Parathyroid adenoma (tissue), 2 donors: ENCODE results near the gene ARF3.

ENCODE experiments used
- H2AFZ ChIP-seq: fragments of 300-600 bp; sonication (generic); one replicate; pipeline ENCODE4 v1.7.0; 2017; ENCODE audit warnings: antibody characterized with exemption, mild to moderate bottlenecking
- H3K27ac ChIP-seq: fragments of 300-600 bp; sonication (generic); one replicate; pipeline ENCODE4 v1.7.0; 2017
- H3K27me3 ChIP-seq: fragments of 300-600 bp; sonication (generic); one replicate; pipeline ENCODE4 v1.7.0; 2017; ENCODE audit warnings: low read length; ENCODE audit not compliant: control insufficient read depth, insufficient read depth
- H3K36me3 ChIP-seq: fragments of 300-600 bp; sonication (generic); one replicate; pipeline ENCODE4 v1.7.0; 2017; ENCODE audit warnings: low read length; ENCODE audit not compliant: control insufficient read depth, insufficient read depth
- H3K4me1 ChIP-seq: fragments of 300-600 bp; sonication (generic); one replicate; pipeline ENCODE4 v1.7.0; 2017; ENCODE audit warnings: control low read depth
- H3K4me2 ChIP-seq: fragments of 300-600 bp; sonication (generic); one replicate; pipeline ENCODE4 v1.7.0; 2017; ENCODE audit warnings: low read length
- H3K4me3 ChIP-seq: fragments of 300-600 bp; sonication (generic); one replicate; pipeline ENCODE4 v1.7.0; 2017; ENCODE audit warnings: low read depth, low read length
- H3K79me2 ChIP-seq: fragments of 300-600 bp; sonication (generic); one replicate; pipeline ENCODE4 v1.7.0; 2017; ENCODE audit warnings: control low read depth
- H3K9ac ChIP-seq: fragments of 300-600 bp; sonication (generic); one replicate; pipeline ENCODE4 v1.7.0; 2017; ENCODE audit warnings: mild to moderate bottlenecking
- H3K9me3 ChIP-seq: fragments of 300-600 bp; sonication (generic); one replicate; pipeline ENCODE4 v1.7.0; 2017; ENCODE audit warnings: low read length; ENCODE audit not compliant: control insufficient read depth
- TF ChIP-seq, protein P1 (sequence below): fragments of 300-600 bp; sonication (generic); IDR thresholded peaks from one replicate; pipeline ENCODE4 v1.7.0; 2017; ENCODE audit warnings: antibody characterized with exemption, mild to moderate bottlenecking
- donor health status: primary hyperparathyroidism.

ARF3 gene

GRCh38 chr12:48994224-48995085, 37.2 kb upstream of the ARF3 start:
- Histone ChIP-seq H2AFZ (no peak overlapping the region), H3K27me3 (no peaks in the 10 kb centered on the region), H3K4me2 (no peak overlapping the region), H3K4me1 (peaks cover 2% of the 10 kb centered on the region), H3K4me3 (no peak overlapping the region), H3K9ac (no peak overlapping the region), H3K27ac (no peak overlapping the region), H3K9me3 (no peaks in the 10 kb centered on the region), H3K36me3 (no peaks in the 10 kb centered on the region), H3K79me2 (no peaks in the 10 kb centered on the region)
- TF ChIP-seq, protein P1, sequence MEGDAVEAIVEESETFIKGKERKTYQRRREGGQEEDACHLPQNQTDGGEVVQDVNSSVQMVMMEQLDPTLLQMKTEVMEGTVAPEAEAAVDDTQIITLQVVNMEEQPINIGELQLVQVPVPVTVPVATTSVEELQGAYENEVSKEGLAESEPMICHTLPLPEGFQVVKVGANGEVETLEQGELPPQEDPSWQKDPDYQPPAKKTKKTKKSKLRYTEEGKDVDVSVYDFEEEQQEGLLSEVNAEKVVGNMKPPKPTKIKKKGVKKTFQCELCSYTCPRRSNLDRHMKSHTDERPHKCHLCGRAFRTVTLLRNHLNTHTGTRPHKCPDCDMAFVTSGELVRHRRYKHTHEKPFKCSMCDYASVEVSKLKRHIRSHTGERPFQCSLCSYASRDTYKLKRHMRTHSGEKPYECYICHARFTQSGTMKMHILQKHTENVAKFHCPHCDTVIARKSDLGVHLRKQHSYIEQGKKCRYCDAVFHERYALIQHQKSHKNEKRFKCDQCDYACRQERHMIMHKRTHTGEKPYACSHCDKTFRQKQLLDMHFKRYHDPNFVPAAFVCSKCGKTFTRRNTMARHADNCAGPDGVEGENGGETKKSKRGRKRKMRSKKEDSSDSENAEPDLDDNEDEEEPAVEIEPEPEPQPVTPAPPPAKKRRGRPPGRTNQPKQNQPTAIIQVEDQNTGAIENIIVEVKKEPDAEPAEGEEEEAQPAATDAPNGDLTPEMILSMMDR: no peak

- no peak overlapping the region for H3K27ac ChIP-seq
- H3K9ac ChIP-seq: no peak overlapping the region
- TF ChIP-seq, protein P1: no peak
- no peaks in the 10 kb centered on the region for H3K4me1 ChIP-seq
- H3K36me3 ChIP-seq: no peaks in the 10 kb centered on the region
- no peak overlapping the region for H3K4me3 ChIP-seq
- no peaks in the 10 kb centered on the region for H3K79me2 ChIP-seq
- no peaks in the 10 kb centered on the region for H3K9me3 ChIP-seq
- H3K4me2 ChIP-seq: no peak overlapping the region
- H2AFZ ChIP-seq: no peak overlapping the region
- no peaks in the 10 kb centered on the region for H3K27me3 ChIP-seq
Measured at GRCh38 chr12:48993787-48994186, 36.5 kb upstream of the ARF3 start.

GRCh38 chr12:48991247-48992050, 34.2 kb upstream of the ARF3 start:
- Histone ChIP-seq H3K4me3 (no peak overlapping the region), H3K36me3 (no peaks in the 10 kb centered on the region), H3K4me1 (no peaks in the 10 kb centered on the region), H3K9me3 (no peaks in the 10 kb centered on the region), H3K27me3 (no peaks in the 10 kb centered on the region), H3K27ac (no peak overlapping the region), H3K9ac (no peak overlapping the region), H2AFZ (no peak overlapping the region), H3K4me2 (no peak overlapping the region), H3K79me2 (no peaks in the 10 kb centered on the region)
- TF ChIP-seq, protein P1: no peak

DNA sequence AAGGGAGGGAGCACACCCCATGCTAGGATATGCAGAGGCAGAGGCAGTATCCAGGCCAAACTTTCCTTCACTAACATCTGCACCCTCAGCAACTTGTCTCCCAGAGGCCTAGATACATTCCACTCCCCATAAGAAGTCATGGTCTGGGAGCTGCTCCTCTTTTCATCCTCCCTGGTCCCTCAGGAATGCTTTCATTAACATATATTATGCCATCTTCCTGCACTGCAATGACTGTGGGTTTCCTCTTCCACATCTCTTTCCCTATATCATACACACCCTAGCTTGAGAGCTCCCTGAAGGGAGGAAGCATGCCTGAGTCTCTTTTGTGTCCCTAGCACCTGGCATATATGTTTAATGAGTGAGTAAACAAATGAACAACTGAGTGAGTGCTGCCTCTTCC, 33.3 kb upstream of the ARF3 start:
- no peaks in the 10 kb centered on the region for H3K4me1 ChIP-seq
- H3K27ac ChIP-seq: no peak overlapping the region
- no peak overlapping the region for H3K9ac ChIP-seq
- no peaks in the 10 kb centered on the region for H3K36me3 ChIP-seq
- no peaks in the 10 kb centered on the region for H3K9me3 ChIP-seq
- H3K27me3 ChIP-seq: no peaks in the 10 kb centered on the region
- TF ChIP-seq, protein P1: no peak
- no peaks in the 10 kb centered on the region for H3K79me2 ChIP-seq
- H3K4me3 ChIP-seq: no peak overlapping the region
- no peak overlapping the region for H2AFZ ChIP-seq
- H3K4me2 ChIP-seq: no peak overlapping the region
